Breast epithelium (tissue), 4 donors: ENCODE measurements around the gene HMX3. TPM values are rescaled to one million over a fixed set of nuclear protein-coding genes. Genes with fewer than 3 reads are reported as not detected.

ENCODE experiments used
- DNase-seq, 2 donors: peaks; one replicate each; pipeline ENCODE4 v3.0.0-alpha.2; 2019; ENCODE audit warnings: low spot score in 2 of 2
- H3K27ac ChIP-seq, 2 donors: fragments of 200-600 bp; sonication (generic) in 1 of 2; one replicate each; pipeline ENCODE4 v1.5.1; 2016 to 2019; ENCODE audit warnings: mild to moderate bottlenecking in 1 of 2
- H3K27me3 ChIP-seq, 2 donors: fragments of 200-600 bp; sonication (generic) in 1 of 2; one replicate each; pipeline versions ENCODE4 v1.5.1 to v1.6.0; 2017 to 2019; ENCODE audit warnings: control low read depth in 1 of 2, mild to moderate bottlenecking in 1 of 2
- H3K36me3 ChIP-seq: fragments of 200-600 bp; one replicate; pipeline ENCODE4 v1.5.1; 2019
- H3K4me1 ChIP-seq, 2 donors: fragments of 200-600 bp; sonication (generic); one replicate each; pipeline ENCODE4 v1.5.1; 2016 to 2019; ENCODE audit warnings: control low read depth in 1 of 2
- H3K4me3 ChIP-seq, 3 donors: fragments of 200-600 bp; sonication (generic); 1 replicate in 2 of 3; 2 replicates in 1 of 3; pipeline ENCODE4 v1.5.1; 2016 to 2019; ENCODE audit warnings: mild to moderate bottlenecking in 3 of 3, moderate library complexity in 2 of 3
- H3K9me3 ChIP-seq, 2 donors: fragments of 200-600 bp; sonication (generic) in 1 of 2; one replicate each; pipeline ENCODE4 v1.5.1; 2016 to 2019; ENCODE audit warnings: control low read depth in 1 of 2
- CTCF ChIP-seq, 3 donors: fragments of 450-650 bp; IDR thresholded peaks; one replicate each; pipeline ENCODE4 v1.5.1; 2016 to 2017; ENCODE audit warnings: antibody characterized with exemption in 3 of 3, mild to moderate bottlenecking in 3 of 3, moderate library complexity in 3 of 3
- POLR2A ChIP-seq: fragments of 450-650 bp; IDR thresholded peaks from one replicate; pipeline ENCODE4 v1.6.1; 2016; ENCODE audit warnings: antibody characterized with exemption, mild to moderate bottlenecking, moderate library complexity
- POLR2AphosphoS5 ChIP-seq, 3 donors: sonication (generic); formaldehyde crosslinking; IDR thresholded peaks; one replicate each; pipeline ENCODE4 v1.6.1; 2017; ENCODE audit warnings: antibody characterized with exemption in 3 of 3
- intact Hi-C: fragments of 100-400 bp; cut with DNase I; formaldehyde crosslinking; loops from one replicate; pipeline ENCODE4 v1.15.1; 2023; ENCODE audit warnings: low total_unique reads
- total RNA-seq, 3 donors: library from RNA; depleted of rRNA; stranded (reverse); fragments of >200 nt; gene quantifications; one replicate each; pipeline ENCODE4 v1.1.0, GENCODE V29; 2016

HMX3 gene
- total RNA-seq, 3 donors from 2014 or later: not detected

- H3K27me3 ChIP-seq: peaks cover 0 to 6% of the 10 kb centered on the region in 2 donors
- no peak for DNase-seq
- intact Hi-C loops: no loop called here
Observed at GRCh38 chr10:123093489-123093888, 42.3 kb upstream of the HMX3 start.

GRCh38 chr10:123096452-123096851, 39.3 kb upstream of the HMX3 start:
- peaks cover 0 to 3% of the 10 kb centered on the region in 2 donors for H3K27me3 ChIP-seq
- no peaks in the 10 kb centered on the region for H3K9me3 ChIP-seq
- H3K4me1 ChIP-seq: no peaks in the 10 kb centered on the region
- TF ChIP-seq POLR2AphosphoS5 (IDR thresholded peaks at IDR 0.05) (no peak), POLR2A (no peak), CTCF (IDR thresholded peaks at IDR 0.05) (no peak)
- no peaks in the 10 kb centered on the region for H3K36me3 ChIP-seq
- intact Hi-C loops: no loop called here
- H3K27ac ChIP-seq: no peak overlapping the region
- no peak for DNase-seq
- no peak overlapping the region for H3K4me3 ChIP-seq

More at GRCh38 chr10:123093489-123093888, 42.3 kb upstream of the HMX3 start:
- H3K27ac ChIP-seq: no peak overlapping the region
- no peaks in the 10 kb centered on the region for H3K4me1 ChIP-seq
- no peak overlapping the region for H3K4me3 ChIP-seq
- H3K9me3 ChIP-seq: no peaks in the 10 kb centered on the region
- TF ChIP-seq POLR2AphosphoS5 (IDR thresholded peaks at IDR 0.05) (no peak), CTCF (IDR thresholded peaks at IDR 0.05) (no peak), POLR2A (no peak)
- H3K36me3 ChIP-seq: no peaks in the 10 kb centered on the region

- Histone ChIP-seq H3K4me3 (no peak overlapping the region), H3K27me3 (peaks cover 0 to 3% of the 10 kb centered on the region in 2 donors), H3K9me3 (no peaks in the 10 kb centered on the region), H3K4me1 (no peaks in the 10 kb centered on the region), H3K36me3 (no peaks in the 10 kb centered on the region), H3K27ac (no peak overlapping the region)
- intact Hi-C loops: no loop called here
- DNase-seq: no peak
- no peak for TF ChIP-seq POLR2A
Observed at GRCh38 chr10:123097039-123097438, 38.7 kb upstream of the HMX3 start.

- H3K4me1 ChIP-seq: no peaks in the 10 kb centered on the region
- TF ChIP-seq POLR2AphosphoS5 (IDR thresholded peaks at IDR 0.05): no peak
- H3K9me3 ChIP-seq: no peaks in the 10 kb centered on the region
- H3K27me3 ChIP-seq: peaks cover 0 to 13% of the 10 kb centered on the region in 2 donors
- intact Hi-C loops: no loop called here
- no peaks in the 10 kb centered on the region for H3K36me3 ChIP-seq
- H3K4me3 ChIP-seq: no peak overlapping the region
- DNase-seq: no peak
- H3K27ac ChIP-seq: no peak overlapping the region
Observed at GRCh38 chr10:123100030-123100762, 35.6 kb upstream of the HMX3 start.

GRCh38 chr10:123101872-123102271, 33.9 kb upstream of the HMX3 start:
- no peak overlapping the region for H3K27ac ChIP-seq
- H3K4me3 ChIP-seq: no peak overlapping the region
- H3K36me3 ChIP-seq: no peaks in the 10 kb centered on the region
- intact Hi-C loops: no loop called here
- H3K4me1 ChIP-seq: no peaks in the 10 kb centered on the region
- DNase-seq: no peak
- no peak for TF ChIP-seq POLR2A
- TF ChIP-seq CTCF (IDR thresholded peaks at IDR 0.05): no peak
- TF ChIP-seq POLR2AphosphoS5 (IDR thresholded peaks at IDR 0.05): no peak
- no peaks in the 10 kb centered on the region for H3K9me3 ChIP-seq
- H3K27me3 ChIP-seq: peaks cover 0 to 16% of the 10 kb centered on the region in 2 donors

GRCh38 chr10:123102673-123103072, 33.1 kb upstream of the HMX3 start:
- intact Hi-C loops: no loop called here
- Histone ChIP-seq H3K4me1 (no peaks in the 10 kb centered on the region), H3K36me3 (no peaks in the 10 kb centered on the region), H3K27ac (no peak overlapping the region), H3K9me3 (no peaks in the 10 kb centered on the region), H3K4me3 (no peak overlapping the region), H3K27me3 (peaks cover 0 to 16% of the 10 kb centered on the region in 2 donors)
- DNase-seq: no peak
- TF ChIP-seq CTCF (IDR thresholded peaks at IDR 0.05): no peak
- no peak for TF ChIP-seq POLR2AphosphoS5 (IDR thresholded peaks at IDR 0.05)
